ENCODE measurements around the gene GALNS.

The GALNS gene

DNA sequence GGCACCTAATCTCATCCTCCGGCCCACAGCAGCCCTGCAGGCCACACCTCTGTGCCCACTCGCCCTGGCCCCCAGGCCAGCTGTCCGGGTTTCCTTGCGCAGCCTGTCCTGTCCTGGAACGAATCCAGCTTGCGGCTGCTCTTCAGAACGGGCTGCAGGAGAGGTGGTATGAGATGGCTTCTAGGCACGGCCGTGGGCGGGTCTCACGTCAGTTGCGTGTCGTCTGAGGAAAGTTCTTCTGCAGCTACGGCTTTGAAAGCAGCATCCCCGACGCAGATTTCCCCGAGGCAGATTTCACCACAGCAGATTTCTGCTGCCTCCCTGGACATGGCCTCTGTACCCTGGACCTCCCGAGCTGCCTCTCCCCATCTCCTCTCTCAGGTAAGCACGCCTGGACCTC is 18.2 kb downstream of the GALNS start:
- Histone ChIP-seq H3K36me3 (ENCODE audit: control insufficient read depth, insufficient read depth, low read length) (no peaks in the 10 kb centered on the region), H3K4me3 (ENCODE audit: low read depth, low read length) (no peak overlapping the region), H2AFZ (no peak overlapping the region), H3K27me3 (ENCODE audit: control insufficient read depth, insufficient read depth, low read length) (no peaks in the 10 kb centered on the region), H3K27ac (no peak overlapping the region), H3K79me2 (no peaks in the 10 kb centered on the region), H3K4me1 (no peaks in the 10 kb centered on the region), H3K9me3 (ENCODE audit: control insufficient read depth, low read length) (no peaks in the 10 kb centered on the region), H3K4me2 (ENCODE audit: low read length) (no peak overlapping the region), H3K9ac (no peak overlapping the region)
- TF ChIP-seq, protein P1, sequence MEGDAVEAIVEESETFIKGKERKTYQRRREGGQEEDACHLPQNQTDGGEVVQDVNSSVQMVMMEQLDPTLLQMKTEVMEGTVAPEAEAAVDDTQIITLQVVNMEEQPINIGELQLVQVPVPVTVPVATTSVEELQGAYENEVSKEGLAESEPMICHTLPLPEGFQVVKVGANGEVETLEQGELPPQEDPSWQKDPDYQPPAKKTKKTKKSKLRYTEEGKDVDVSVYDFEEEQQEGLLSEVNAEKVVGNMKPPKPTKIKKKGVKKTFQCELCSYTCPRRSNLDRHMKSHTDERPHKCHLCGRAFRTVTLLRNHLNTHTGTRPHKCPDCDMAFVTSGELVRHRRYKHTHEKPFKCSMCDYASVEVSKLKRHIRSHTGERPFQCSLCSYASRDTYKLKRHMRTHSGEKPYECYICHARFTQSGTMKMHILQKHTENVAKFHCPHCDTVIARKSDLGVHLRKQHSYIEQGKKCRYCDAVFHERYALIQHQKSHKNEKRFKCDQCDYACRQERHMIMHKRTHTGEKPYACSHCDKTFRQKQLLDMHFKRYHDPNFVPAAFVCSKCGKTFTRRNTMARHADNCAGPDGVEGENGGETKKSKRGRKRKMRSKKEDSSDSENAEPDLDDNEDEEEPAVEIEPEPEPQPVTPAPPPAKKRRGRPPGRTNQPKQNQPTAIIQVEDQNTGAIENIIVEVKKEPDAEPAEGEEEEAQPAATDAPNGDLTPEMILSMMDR (IDR thresholded peaks at IDR 0.05) = no peak

DNA sequence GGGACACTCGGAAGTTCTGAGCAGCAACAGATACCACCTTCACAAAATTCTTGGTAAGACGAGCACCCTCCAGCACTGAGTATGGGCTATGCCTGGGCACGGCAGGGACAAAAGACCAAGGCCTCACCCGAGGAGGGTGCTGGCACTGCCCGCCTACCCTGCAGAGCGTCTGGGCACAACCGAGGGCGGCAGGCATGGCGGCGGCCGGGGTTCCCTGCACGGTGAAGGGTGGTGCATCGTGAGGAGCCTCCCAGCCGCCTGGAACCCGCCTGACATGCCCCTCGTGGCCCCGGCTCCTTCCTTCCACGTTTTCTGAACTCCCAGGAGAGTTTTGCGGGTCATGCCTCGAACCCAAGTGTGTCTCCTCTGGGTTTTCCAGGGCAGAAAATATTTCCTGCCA is 18.9 kb downstream of the GALNS start:
- TF ChIP-seq, protein P1 (IDR thresholded peaks at IDR 0.05) = no peak
- Histone ChIP-seq H3K27ac (no peak overlapping the region), H3K4me3 (ENCODE audit: low read depth, low read length) (no peak overlapping the region), H3K9me3 (ENCODE audit: control insufficient read depth, low read length) (no peaks in the 10 kb centered on the region), H3K9ac (no peak overlapping the region), H3K79me2 (no peaks in the 10 kb centered on the region), H3K4me1 (no peaks in the 10 kb centered on the region), H3K36me3 (ENCODE audit: control insufficient read depth, insufficient read depth, low read length) (no peaks in the 10 kb centered on the region), H2AFZ (no peak overlapping the region), H3K27me3 (ENCODE audit: control insufficient read depth, insufficient read depth, low read length) (no peaks in the 10 kb centered on the region), H3K4me2 (ENCODE audit: low read length) (no peak overlapping the region)

DNA sequence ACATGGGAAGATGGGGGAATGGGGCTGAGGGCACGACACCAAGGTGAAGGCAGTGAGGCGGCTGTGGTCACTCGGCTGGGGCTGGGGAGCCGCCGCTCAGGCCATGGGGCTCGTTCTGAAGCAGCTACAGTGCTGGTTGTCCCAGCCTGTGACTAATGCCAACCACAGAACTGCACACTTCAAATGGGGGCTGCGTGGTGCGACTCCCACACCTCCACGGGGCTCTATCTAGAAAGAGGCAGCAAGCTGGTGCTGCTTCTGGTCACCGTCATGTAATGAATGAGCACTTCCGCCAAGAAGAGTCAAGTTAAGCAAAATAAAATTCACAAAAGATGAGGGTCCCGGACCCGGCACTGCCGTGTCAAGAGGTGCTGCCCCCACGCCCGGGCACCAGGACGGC is 20.0 kb downstream of the GALNS start:
- H3K79me2 ChIP-seq = no peaks in the 10 kb centered on the region
- no peak overlapping the region for H2AFZ ChIP-seq
- no peak overlapping the region for H3K27ac ChIP-seq
- H3K9ac ChIP-seq = no peak overlapping the region
- H3K36me3 ChIP-seq (ENCODE audit: control insufficient read depth, insufficient read depth, low read length) = no peaks in the 10 kb centered on the region
- no peak overlapping the region for H3K4me3 ChIP-seq (ENCODE audit: low read depth, low read length)
- TF ChIP-seq, protein P1 (IDR thresholded peaks at IDR 0.05) = no peak
- H3K4me2 ChIP-seq (ENCODE audit: low read length) = no peak overlapping the region
- H3K27me3 ChIP-seq (ENCODE audit: control insufficient read depth, insufficient read depth, low read length) = no peaks in the 10 kb centered on the region
- no peaks in the 10 kb centered on the region for H3K9me3 ChIP-seq (ENCODE audit: control insufficient read depth, low read length)
- H3K4me1 ChIP-seq = no peaks in the 10 kb centered on the region

DNA sequence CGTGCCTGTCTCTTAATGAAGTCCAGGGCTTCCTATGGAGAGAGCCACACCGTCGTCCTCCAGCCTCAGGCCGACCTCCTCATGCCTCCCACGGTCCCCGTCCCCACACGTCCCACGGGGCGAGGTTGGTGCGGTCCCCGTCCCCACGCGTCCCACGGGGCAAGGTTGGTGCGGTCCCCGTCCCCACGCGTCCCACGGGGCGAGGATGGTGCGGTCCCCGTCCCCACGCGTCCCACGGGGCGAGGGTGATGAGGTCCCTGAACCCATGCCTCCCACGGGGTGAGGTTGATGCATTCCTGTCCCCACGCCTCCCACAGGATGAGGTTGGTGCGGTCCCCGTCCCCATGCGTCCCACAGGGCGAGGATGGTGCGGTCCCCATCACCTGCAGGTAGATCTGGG is 20.9 kb downstream of the GALNS start:
- H3K9ac ChIP-seq = no peak overlapping the region
- no peaks in the 10 kb centered on the region for H3K27me3 ChIP-seq (ENCODE audit: control insufficient read depth, insufficient read depth, low read length)
- no peaks in the 10 kb centered on the region for H3K36me3 ChIP-seq (ENCODE audit: control insufficient read depth, insufficient read depth, low read length)
- TF ChIP-seq, protein P1 (IDR thresholded peaks at IDR 0.05) = no peak
- H3K27ac ChIP-seq = no peak overlapping the region
- no peaks in the 10 kb centered on the region for H3K9me3 ChIP-seq (ENCODE audit: control insufficient read depth, low read length)
- no peak overlapping the region for H3K4me3 ChIP-seq (ENCODE audit: low read depth, low read length)
- no peak overlapping the region for H2AFZ ChIP-seq
- H3K79me2 ChIP-seq = no peaks in the 10 kb centered on the region
- no peak overlapping the region for H3K4me2 ChIP-seq (ENCODE audit: low read length)
- H3K4me1 ChIP-seq = no peaks in the 10 kb centered on the region

DNA sequence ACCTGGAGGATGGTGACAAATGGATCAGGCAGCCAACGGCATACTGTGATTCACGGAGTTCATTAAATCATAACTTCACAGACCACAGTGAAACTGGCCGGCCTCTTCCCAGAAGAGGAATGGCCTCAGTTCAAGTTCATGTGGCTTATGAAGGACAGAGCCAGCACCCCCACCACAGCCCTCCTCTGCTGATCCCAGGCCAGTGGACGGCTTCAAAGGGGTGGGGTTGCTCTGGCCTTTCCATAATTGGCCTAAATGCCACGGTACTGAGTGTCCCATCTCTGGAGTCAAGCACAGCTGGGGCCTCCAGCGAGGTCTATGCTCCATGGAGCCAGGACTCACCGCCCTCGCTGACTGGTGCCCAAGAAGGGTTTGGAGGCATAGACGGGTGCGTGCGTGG is 21.4 kb downstream of the GALNS start:
- no peaks in the 10 kb centered on the region for H3K9me3 ChIP-seq (ENCODE audit: control insufficient read depth, low read length)
- H3K4me1 ChIP-seq = no peaks in the 10 kb centered on the region
- H3K36me3 ChIP-seq (ENCODE audit: control insufficient read depth, insufficient read depth, low read length) = no peaks in the 10 kb centered on the region
- TF ChIP-seq, protein P1 (IDR thresholded peaks at IDR 0.05) = no peak
- no peak overlapping the region for H3K27ac ChIP-seq
- H3K9ac ChIP-seq = no peak overlapping the region
- no peak overlapping the region for H2AFZ ChIP-seq
- H3K4me2 ChIP-seq (ENCODE audit: low read length) = no peak overlapping the region
- H3K4me3 ChIP-seq (ENCODE audit: low read depth, low read length) = no peak overlapping the region
- H3K79me2 ChIP-seq = no peaks in the 10 kb centered on the region
- no peaks in the 10 kb centered on the region for H3K27me3 ChIP-seq (ENCODE audit: control insufficient read depth, insufficient read depth, low read length)

All from parathyroid adenoma (tissue), 2 donors.